Liver (tissue), 9 donors: ENCODE results near the gene CD37. TPM values are rescaled to one million over a fixed set of nuclear protein-coding genes. Genes with fewer than 3 reads are reported as not detected.

Experiments used
- DNase-seq: peaks from one replicate; pipeline ENCODE4 v3.0.0-alpha.2; 2017; ENCODE audit warnings: low spot score
- H3K27ac ChIP-seq, 2 donors: one replicate each; pipeline ENCODE4 v1.7.0; 2013; ENCODE audit warnings: inconsistent platforms in 2 of 2, low read length in 2 of 2, control low read depth in 1 of 2, low read depth in 1 of 2, mild to moderate bottlenecking in 1 of 2
- H3K27me3 ChIP-seq, 4 donors: one replicate each; pipeline versions ENCODE4 v1.6.1 to v1.7.0; 2013; ENCODE audit warnings: low read length in 3 of 4, inconsistent platforms in 1 of 4, mild to moderate bottlenecking in 1 of 4, moderate library complexity in 1 of 4; ENCODE audit not compliant: control insufficient read depth in 4 of 4, insufficient read depth in 4 of 4
- H3K36me3 ChIP-seq, 4 donors: one replicate each; pipeline versions ENCODE4 v1.6.1 to v1.7.0; 2013; ENCODE audit warnings: low read length in 3 of 4, mild to moderate bottlenecking in 3 of 4, low read depth in 1 of 4, moderate library complexity in 1 of 4; ENCODE audit not compliant: control insufficient read depth in 4 of 4, insufficient read depth in 3 of 4
- H3K4me1 ChIP-seq, 4 donors: one replicate each; pipeline versions ENCODE4 v1.6.1 to v1.7.0; 2013; ENCODE audit warnings: low read length in 3 of 4, mild to moderate bottlenecking in 3 of 4, moderate library complexity in 1 of 4; ENCODE audit not compliant: control insufficient read depth in 4 of 4, insufficient read depth in 4 of 4
- H3K4me3 ChIP-seq, 3 donors: one replicate each; pipeline versions ENCODE4 v1.6.1 to v1.7.0; 2013; ENCODE audit warnings: low read length in 3 of 3, control low read depth in 1 of 3, low read depth in 1 of 3, mild to moderate bottlenecking in 1 of 3
- H3K9ac ChIP-seq, 2 donors: one replicate each; pipeline ENCODE4 v1.7.0; 2013; ENCODE audit warnings: low read length in 2 of 2, mild to moderate bottlenecking in 2 of 2, moderate library complexity in 2 of 2, control low read depth in 1 of 2, low read depth in 1 of 2
- H3K9me3 ChIP-seq, 4 donors: one replicate each; pipeline versions ENCODE4 v1.6.1 to v1.7.0; 2013; ENCODE audit warnings: low read length in 3 of 4; ENCODE audit not compliant: control insufficient read depth in 4 of 4
- ATF3 ChIP-seq: IDR thresholded peaks from 2 replicates; pipeline ENCODE4 v1.6.1; 2016; ENCODE audit warnings: antibody characterized with exemption
- EGR1 ChIP-seq, 2 donors: IDR thresholded peaks; 2 replicates each; pipeline ENCODE4 v1.6.1; 2016 to 2018; ENCODE audit warnings: antibody characterized with exemption in 2 of 2, low read depth in 2 of 2
- FOXA2 ChIP-seq: IDR thresholded peaks from 2 replicates; pipeline ENCODE4 v1.6.1; 2016; ENCODE audit warnings: antibody characterized with exemption
- GABPA ChIP-seq, 2 donors: IDR thresholded peaks in 1 of 2; conservative IDR thresholded peaks in 1 of 2; 2 replicates each; pipeline ENCODE4 v1.6.1; 2016; ENCODE audit warnings: antibody characterized with exemption in 2 of 2, mild to moderate bottlenecking in 1 of 2, moderate library complexity in 1 of 2
- HNF4A ChIP-seq, 2 donors: conservative IDR thresholded peaks; 2 replicates each; pipeline ENCODE4 v1.6.1; 2016; ENCODE audit warnings: antibody characterized with exemption in 2 of 2, mild to moderate bottlenecking in 2 of 2
- HNF4G ChIP-seq: IDR thresholded peaks from 2 replicates; pipeline ENCODE4 v1.6.1; 2016; ENCODE audit warnings: antibody characterized with exemption
- JUND ChIP-seq, 2 donors: IDR thresholded peaks; 2 replicates each; pipeline ENCODE4 v1.6.1; 2016; ENCODE audit warnings: antibody characterized with exemption in 2 of 2
- RAD21 ChIP-seq, 2 donors: IDR thresholded peaks; 2 replicates each; pipeline ENCODE4 v1.6.1; 2016; ENCODE audit warnings: antibody characterized with exemption in 2 of 2, mild to moderate bottlenecking in 2 of 2
- REST ChIP-seq: IDR thresholded peaks from 2 replicates; pipeline ENCODE4 v1.6.1; 2016; ENCODE audit warnings: antibody characterized with exemption, mild to moderate bottlenecking
- RXRA ChIP-seq, 2 donors: IDR thresholded peaks; 2 replicates each; pipeline ENCODE4 v1.6.1; 2017 to 2018; ENCODE audit warnings: antibody characterized with exemption in 2 of 2, mild to moderate bottlenecking in 1 of 2
- SP1 ChIP-seq: IDR thresholded peaks from 2 replicates; pipeline ENCODE4 v1.6.1; 2018; ENCODE audit warnings: antibody characterized with exemption, mild to moderate bottlenecking
- TAF1 ChIP-seq: conservative IDR thresholded peaks from 2 replicates; pipeline ENCODE4 v1.6.1; 2016; ENCODE audit warnings: antibody characterized with exemption, mild to moderate bottlenecking
- YY1 ChIP-seq: IDR thresholded peaks from 2 replicates; pipeline ENCODE4 v1.6.1; 2016; ENCODE audit warnings: antibody characterized with exemption, mild to moderate bottlenecking
- WGBS: extraction: QIAGEN DNeasy Blood & Tissue Kit; methylation state at CpG from one replicate; pipeline ENCODE4 v1.1.7; 2013; 5-methylcytosine and 5-hydroxymethylcytosine counted together
- polyA plus RNA-seq, 2 donors: library from polyadenylated mRNA; stranded (reverse) in 1 of 2; unstranded in 1 of 2; fragments of 200-250 nt in 1 of 2; fragments of >200 nt in 1 of 2; fragmentation: Nextera tagmentation in 1 of 2; extraction: Ambion mirVana in 1 of 2; gene quantifications; one replicate each; pipeline versions ENCODE4 v1.2.1 to v1.2.3, GENCODE V29; 2013 to 2015
- total RNA-seq, 2 donors: library from RNA; depleted of rRNA; stranded (reverse); fragments of >200 nt; gene quantifications; one replicate each; pipeline ENCODE4 v1.2.3, GENCODE V29; 2014
- TF ChIP-seq, protein P1 (sequence below): fragments of 150-350 bp; IDR thresholded peaks from 2 replicates; pipeline ENCODE4 v1.5.1; 2017; ENCODE audit warnings: improper control_type of control experiment, low read depth, low read length; ENCODE audit not compliant: missing input control
- TF ChIP-seq, protein P2 (sequence below): IDR thresholded peaks from 2 replicates; pipeline ENCODE4 v1.6.1; 2016; ENCODE audit warnings: antibody characterized with exemption
- TF ChIP-seq, protein P3 (sequence below): IDR thresholded peaks from 2 replicates; pipeline ENCODE4 v1.6.1; 2016; ENCODE audit warnings: antibody characterized with exemption
- donor health status: healthy.
- donor health status: healthy.
- donor health status: healthy.
- donor health status: healthy.
- donor health status: healthy.

CD37 gene
- total and polyA plus RNA-seq, 4 donors: 2.9 to 9.6 (median 3.9) TPM

GRCh38 chr19:49357186-49357585 lies 22.0 kb downstream of the CD37 start (continued):
- no peak for TF ChIP-seq ATF3

DNA sequence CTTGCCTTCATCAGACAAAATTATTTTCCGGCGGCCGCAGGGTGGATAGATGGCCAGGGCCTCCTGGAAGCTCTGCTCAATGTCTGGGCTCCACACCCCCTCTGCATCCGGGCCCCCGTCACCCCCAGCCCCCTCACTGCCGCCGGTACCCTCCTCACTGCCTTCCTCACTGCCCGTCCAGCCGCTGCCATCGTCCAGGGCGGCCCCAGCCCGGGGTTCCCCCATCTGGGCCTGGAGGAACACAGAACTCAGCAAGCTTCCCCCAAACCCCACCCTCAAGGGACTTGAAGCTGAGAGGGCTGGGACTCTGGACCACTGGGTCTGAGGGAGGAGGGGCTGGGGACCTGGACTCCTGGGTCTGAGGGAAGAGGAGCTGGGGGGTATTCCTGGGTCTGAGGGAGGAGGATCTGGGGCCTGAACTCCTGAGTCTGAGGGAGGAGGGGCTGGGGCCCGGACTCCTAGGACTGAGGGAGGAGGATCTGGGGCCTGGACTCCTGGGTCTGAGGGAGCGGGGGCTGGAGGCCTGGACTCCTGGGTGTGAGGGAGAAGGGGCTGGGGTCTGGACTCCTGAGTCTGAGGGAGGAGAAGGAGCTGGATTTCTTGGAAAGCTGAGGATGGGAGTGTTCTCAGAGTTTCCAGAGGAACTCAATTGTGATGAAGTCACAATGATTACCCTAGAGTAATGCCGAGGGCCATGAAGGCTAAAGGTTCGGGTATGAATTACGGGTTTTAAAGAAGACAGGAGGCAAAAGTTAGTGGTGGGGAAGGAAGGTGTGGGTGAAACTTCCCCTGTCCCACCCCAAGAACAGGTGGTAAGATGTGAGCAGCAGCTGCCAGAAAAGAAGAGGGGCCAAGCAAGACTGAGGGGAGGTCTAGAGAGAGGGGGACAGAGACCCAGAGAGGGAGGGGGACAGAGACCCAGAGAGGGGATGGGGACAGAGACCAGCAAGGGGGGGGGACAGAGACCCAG lies 24.9 kb downstream of the CD37 start:
- no peaks in the 10 kb centered on the region for H3K27me3 ChIP-seq
- H3K4me1 ChIP-seq: peaks cover 5 to 24% (median 9%) of the 10 kb centered on the region in 4 donors
- peaks cover 0 to 1% (median 0%) of the 10 kb centered on the region in 4 donors for H3K36me3 ChIP-seq
- TF ChIP-seq HNF4G: no peak
- TF ChIP-seq, protein P1, sequence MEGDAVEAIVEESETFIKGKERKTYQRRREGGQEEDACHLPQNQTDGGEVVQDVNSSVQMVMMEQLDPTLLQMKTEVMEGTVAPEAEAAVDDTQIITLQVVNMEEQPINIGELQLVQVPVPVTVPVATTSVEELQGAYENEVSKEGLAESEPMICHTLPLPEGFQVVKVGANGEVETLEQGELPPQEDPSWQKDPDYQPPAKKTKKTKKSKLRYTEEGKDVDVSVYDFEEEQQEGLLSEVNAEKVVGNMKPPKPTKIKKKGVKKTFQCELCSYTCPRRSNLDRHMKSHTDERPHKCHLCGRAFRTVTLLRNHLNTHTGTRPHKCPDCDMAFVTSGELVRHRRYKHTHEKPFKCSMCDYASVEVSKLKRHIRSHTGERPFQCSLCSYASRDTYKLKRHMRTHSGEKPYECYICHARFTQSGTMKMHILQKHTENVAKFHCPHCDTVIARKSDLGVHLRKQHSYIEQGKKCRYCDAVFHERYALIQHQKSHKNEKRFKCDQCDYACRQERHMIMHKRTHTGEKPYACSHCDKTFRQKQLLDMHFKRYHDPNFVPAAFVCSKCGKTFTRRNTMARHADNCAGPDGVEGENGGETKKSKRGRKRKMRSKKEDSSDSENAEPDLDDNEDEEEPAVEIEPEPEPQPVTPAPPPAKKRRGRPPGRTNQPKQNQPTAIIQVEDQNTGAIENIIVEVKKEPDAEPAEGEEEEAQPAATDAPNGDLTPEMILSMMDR: no peak
- TF ChIP-seq, protein P2, sequence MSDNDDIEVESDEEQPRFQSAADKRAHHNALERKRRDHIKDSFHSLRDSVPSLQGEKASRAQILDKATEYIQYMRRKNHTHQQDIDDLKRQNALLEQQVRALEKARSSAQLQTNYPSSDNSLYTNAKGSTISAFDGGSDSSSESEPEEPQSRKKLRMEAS: no peak
- no peak for DNase-seq
- H3K9ac ChIP-seq: no peak overlapping the region
- 85% methylated on average over 17 of the region's 17 CpGs for WGBS
- no peak overlapping the region for H3K4me3 ChIP-seq
- no peaks in the 10 kb centered on the region for H3K9me3 ChIP-seq
- no peak overlapping the region for H3K27ac ChIP-seq

GRCh38 chr19:49361438-49362047 lies 26.3 kb downstream of the CD37 start:
- no peaks in the 10 kb centered on the region for H3K27me3 ChIP-seq
- peak overlapping the region; percentile 41 to 69 for H3K9ac ChIP-seq
- H3K4me1 ChIP-seq: peaks cover 5 to 21% (median 9%) of the 10 kb centered on the region in 4 donors
- H3K27ac ChIP-seq: peak overlapping the region; percentile 78 to 88
- 6% methylated on average over 27 of the region's 27 CpGs for WGBS
- H3K36me3 ChIP-seq: no peaks in the 10 kb centered on the region
- H3K4me3 ChIP-seq: peak overlapping the region; percentile 56 to 74 (median 66)
- peak; percentile 76 for DNase-seq
- H3K9me3 ChIP-seq: no peaks in the 10 kb centered on the region
- peak; percentile 84 for TF ChIP-seq REST
- peak in 1 of 2 donors; percentile 16 for TF ChIP-seq GABPA (IDR thresholded peaks at IDR 0.05 in 1 of 2, conservative IDR thresholded peaks at IDR 0.05 in 1 of 2)
- TF ChIP-seq, protein P2: no peak
- TF ChIP-seq, protein P1: no peak
- TF ChIP-seq, protein P3, sequence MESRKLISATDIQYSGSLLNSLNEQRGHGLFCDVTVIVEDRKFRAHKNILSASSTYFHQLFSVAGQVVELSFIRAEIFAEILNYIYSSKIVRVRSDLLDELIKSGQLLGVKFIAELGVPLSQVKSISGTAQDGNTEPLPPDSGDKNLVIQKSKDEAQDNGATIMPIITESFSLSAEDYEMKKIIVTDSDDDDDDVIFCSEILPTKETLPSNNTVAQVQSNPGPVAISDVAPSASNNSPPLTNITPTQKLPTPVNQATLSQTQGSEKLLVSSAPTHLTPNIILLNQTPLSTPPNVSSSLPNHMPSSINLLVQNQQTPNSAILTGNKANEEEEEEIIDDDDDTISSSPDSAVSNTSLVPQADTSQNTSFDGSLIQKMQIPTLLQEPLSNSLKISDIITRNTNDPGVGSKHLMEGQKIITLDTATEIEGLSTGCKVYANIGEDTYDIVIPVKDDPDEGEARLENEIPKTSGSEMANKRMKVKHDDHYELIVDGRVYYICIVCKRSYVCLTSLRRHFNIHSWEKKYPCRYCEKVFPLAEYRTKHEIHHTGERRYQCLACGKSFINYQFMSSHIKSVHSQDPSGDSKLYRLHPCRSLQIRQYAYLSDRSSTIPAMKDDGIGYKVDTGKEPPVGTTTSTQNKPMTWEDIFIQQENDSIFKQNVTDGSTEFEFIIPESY: no peak
- no peak for TF ChIP-seq EGR1 (IDR thresholded peaks at IDR 0.05; ENCODE audit: low read depth in 2 of 2)
- TF ChIP-seq YY1: peak; percentile 25
- no peak for TF ChIP-seq ATF3
- TF ChIP-seq RAD21 (IDR thresholded peaks at IDR 0.05): no peak
- TF ChIP-seq JUND (IDR thresholded peaks at IDR 0.05): no peak
- TF ChIP-seq FOXA2: no peak
- TF ChIP-seq RXRA (IDR thresholded peaks at IDR 0.05): no peak
- TF ChIP-seq HNF4A (conservative IDR thresholded peaks at IDR 0.05): peak in 1 of 2 donors; percentile 6
- TF ChIP-seq TAF1: peak; percentile 27
- no peak for TF ChIP-seq HNF4G
- peak; percentile 68 for TF ChIP-seq SP1
